Lower leg skin (tissue), 3 donors: Measurements from ENCODE around the gene PML.

ENCODE experiments used
- CTCF ChIP-seq, 3 donors: fragments of 450-650 bp; IDR thresholded peaks; one replicate each; pipeline ENCODE4 v1.5.1; 2016; ENCODE audit warnings: antibody characterized with exemption in 3 of 3, mild to moderate bottlenecking in 3 of 3, moderate library complexity in 2 of 3
- POLR2A ChIP-seq, 2 donors: fragments of 450-650 bp; IDR thresholded peaks; one replicate each; pipeline ENCODE4 v1.6.1; 2016 to 2017; ENCODE audit warnings: antibody characterized with exemption in 2 of 2, mild to moderate bottlenecking in 1 of 2, moderate library complexity in 1 of 2

GRCh38 chr15:73946046-73946721, 48.3 kb upstream of the PML start:
- no peak for TF ChIP-seq POLR2A (IDR thresholded peaks at IDR 0.05)
- TF ChIP-seq CTCF (IDR thresholded peaks at IDR 0.05), result no peak
